ENCODE measurements around the gene NALCN. TPM values are rescaled to one million over a fixed set of nuclear protein-coding genes. Genes with fewer than 3 reads are reported as not detected.

The NALCN gene
- total RNA-seq, 1 donor from 2014 or later = not detected

GRCh38 chr13:101308247-101309013, 107.9 kb downstream of the NALCN start:
- Mint-ChIP-seq H3K27me3 (ENCODE audit: unreplicated experiment) (no peaks in the 10 kb centered on the region), H3K36me3 (ENCODE audit: low read depth, unreplicated experiment) (no peaks in the 10 kb centered on the region), H3K9me3 (ENCODE audit: unreplicated experiment) (no peaks in the 10 kb centered on the region), H3K27ac (ENCODE audit: unreplicated experiment) (no peak overlapping the region), H3K4me1 (ENCODE audit: unreplicated experiment) (peaks cover 3% of the 10 kb centered on the region), H3K4me3 (ENCODE audit: unreplicated experiment) (no peak overlapping the region)
- no peak for TF ChIP-seq CTCF (IDR thresholded peaks at IDR 0.05; ENCODE audit: unreplicated experiment)
- DNase-seq (ENCODE audit: low spot score) = no peak

GRCh38 chr13:101307181-101307701, 109.1 kb downstream of the NALCN start:
- peaks cover 3% of the 10 kb centered on the region for H3K4me1 Mint-ChIP-seq (ENCODE audit: unreplicated experiment)
- H3K9me3 Mint-ChIP-seq (ENCODE audit: unreplicated experiment) = no peaks in the 10 kb centered on the region
- DNase-seq (ENCODE audit: low spot score) = no peak
- H3K4me3 Mint-ChIP-seq (ENCODE audit: unreplicated experiment) = no peak overlapping the region
- H3K27me3 Mint-ChIP-seq (ENCODE audit: unreplicated experiment) = no peaks in the 10 kb centered on the region
- TF ChIP-seq CTCF (IDR thresholded peaks at IDR 0.05; ENCODE audit: unreplicated experiment) = no peak
- H3K36me3 Mint-ChIP-seq (ENCODE audit: low read depth, unreplicated experiment) = no peaks in the 10 kb centered on the region
- no peak overlapping the region for H3K27ac Mint-ChIP-seq (ENCODE audit: unreplicated experiment)

- H3K4me3 Mint-ChIP-seq (ENCODE audit: unreplicated experiment) = no peak overlapping the region
- no peaks in the 10 kb centered on the region for H3K27me3 Mint-ChIP-seq (ENCODE audit: unreplicated experiment)
- H3K27ac Mint-ChIP-seq (ENCODE audit: unreplicated experiment) = no peak overlapping the region
- DNase-seq (ENCODE audit: low spot score) = no peak
- H3K4me1 Mint-ChIP-seq (ENCODE audit: unreplicated experiment) = peaks cover 3% of the 10 kb centered on the region
- no peaks in the 10 kb centered on the region for H3K9me3 Mint-ChIP-seq (ENCODE audit: unreplicated experiment)
- H3K36me3 Mint-ChIP-seq (ENCODE audit: low read depth, unreplicated experiment) = no peaks in the 10 kb centered on the region
- TF ChIP-seq CTCF (IDR thresholded peaks at IDR 0.05; ENCODE audit: unreplicated experiment) = no peak
Observed at GRCh38 chr13:101306773-101307172, 109.5 kb downstream of the NALCN start.

- TF ChIP-seq CTCF (IDR thresholded peaks at IDR 0.05; ENCODE audit: unreplicated experiment) = no peak
- Mint-ChIP-seq H3K27ac (ENCODE audit: unreplicated experiment) (no peak overlapping the region), H3K9me3 (ENCODE audit: unreplicated experiment) (no peaks in the 10 kb centered on the region), H3K36me3 (ENCODE audit: low read depth, unreplicated experiment) (no peaks in the 10 kb centered on the region), H3K4me1 (ENCODE audit: unreplicated experiment) (peaks cover 3% of the 10 kb centered on the region), H3K27me3 (ENCODE audit: unreplicated experiment) (no peaks in the 10 kb centered on the region), H3K4me3 (ENCODE audit: unreplicated experiment) (no peak overlapping the region)
- DNase-seq (ENCODE audit: low spot score) = no peak
Observed at GRCh38 chr13:101305981-101306411, 110.3 kb downstream of the NALCN start.

- H3K4me3 Mint-ChIP-seq (ENCODE audit: unreplicated experiment) = no peak overlapping the region
- no peaks in the 10 kb centered on the region for H3K36me3 Mint-ChIP-seq (ENCODE audit: low read depth, unreplicated experiment)
- DNase-seq (ENCODE audit: low spot score) = no peak
- no peaks in the 10 kb centered on the region for H3K9me3 Mint-ChIP-seq (ENCODE audit: unreplicated experiment)
- no peak for TF ChIP-seq CTCF (IDR thresholded peaks at IDR 0.05; ENCODE audit: unreplicated experiment)
- no peak overlapping the region for H3K27ac Mint-ChIP-seq (ENCODE audit: unreplicated experiment)
- H3K27me3 Mint-ChIP-seq (ENCODE audit: unreplicated experiment) = no peaks in the 10 kb centered on the region
- H3K4me1 Mint-ChIP-seq (ENCODE audit: unreplicated experiment) = peaks cover 3% of the 10 kb centered on the region
Observed at GRCh38 chr13:101303521-101303920, 112.8 kb downstream of the NALCN start.

All from endothelial cell (in vitro differentiated cells).